CD4-positive, alpha-beta T cell treated with Interleukin-15 for 4 hours (primary cell): ENCODE results near the gene TMPRSS2.

Experiments used
- DNase-seq: peaks from one replicate; pipeline ENCODE4 v3.0.0-alpha.2; 2020; ENCODE audit warnings: low spot score

Gene TMPRSS2

DNA sequence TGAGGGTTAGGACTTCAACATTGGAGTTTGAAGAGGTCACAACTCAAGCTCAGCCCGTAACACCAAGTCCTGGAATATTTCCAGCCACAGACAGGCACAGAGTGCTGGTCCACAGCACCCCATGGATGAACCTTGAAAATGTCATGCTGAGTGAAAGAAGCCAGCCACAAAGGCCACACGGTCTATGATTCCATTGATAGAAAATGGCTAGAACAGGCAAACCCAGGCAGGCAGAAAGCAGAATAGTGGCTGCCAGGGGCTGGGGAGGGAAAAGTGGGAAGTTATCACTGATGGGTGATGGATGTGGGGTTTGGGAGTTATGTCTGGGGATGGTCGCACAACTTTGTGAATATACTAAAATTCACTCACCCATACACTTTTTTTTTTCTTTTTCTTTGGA is 60.6 kb downstream of the TMPRSS2 start:
- DNase-seq, result no peak

DNA sequence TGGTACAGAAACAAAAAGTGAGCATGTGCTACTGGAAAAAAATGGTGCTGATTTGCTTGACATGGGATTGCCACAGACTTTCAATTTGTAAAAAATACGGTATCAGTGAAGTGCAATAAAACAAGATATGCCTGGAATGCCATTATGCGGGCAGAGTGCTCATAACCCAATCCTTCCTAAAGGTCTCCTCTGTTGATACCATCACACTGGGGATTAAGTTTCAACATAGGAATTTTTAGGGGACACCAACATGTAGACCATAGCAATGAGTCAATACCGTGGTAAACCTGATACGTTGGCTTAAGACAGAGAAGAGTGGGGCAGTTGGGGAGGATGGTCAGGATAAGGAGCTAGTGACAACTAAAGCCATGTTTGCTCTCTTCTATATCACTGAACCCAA is 61.4 kb downstream of the TMPRSS2 start:
- no peak for DNase-seq

DNA sequence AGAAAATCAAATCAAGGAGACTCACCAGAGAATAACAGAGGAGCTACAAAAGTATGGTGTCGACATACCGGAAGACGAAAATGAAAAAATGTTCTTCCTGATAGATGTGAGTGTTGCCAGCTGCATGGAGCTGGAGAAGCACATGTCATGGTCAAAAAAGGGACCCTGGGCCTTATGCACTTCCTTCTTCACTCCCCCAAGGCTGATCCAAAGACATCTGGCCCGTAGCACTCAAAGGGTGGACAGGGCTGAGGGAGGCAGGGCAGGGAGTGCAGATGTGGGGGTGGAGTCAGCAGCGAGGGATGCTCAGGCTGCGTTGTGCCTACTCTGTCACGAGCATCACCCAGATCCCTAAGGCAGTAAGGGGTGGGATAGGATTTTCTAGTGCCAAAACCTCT is 62.5 kb downstream of the TMPRSS2 start:
- no peak for DNase-seq

DNA sequence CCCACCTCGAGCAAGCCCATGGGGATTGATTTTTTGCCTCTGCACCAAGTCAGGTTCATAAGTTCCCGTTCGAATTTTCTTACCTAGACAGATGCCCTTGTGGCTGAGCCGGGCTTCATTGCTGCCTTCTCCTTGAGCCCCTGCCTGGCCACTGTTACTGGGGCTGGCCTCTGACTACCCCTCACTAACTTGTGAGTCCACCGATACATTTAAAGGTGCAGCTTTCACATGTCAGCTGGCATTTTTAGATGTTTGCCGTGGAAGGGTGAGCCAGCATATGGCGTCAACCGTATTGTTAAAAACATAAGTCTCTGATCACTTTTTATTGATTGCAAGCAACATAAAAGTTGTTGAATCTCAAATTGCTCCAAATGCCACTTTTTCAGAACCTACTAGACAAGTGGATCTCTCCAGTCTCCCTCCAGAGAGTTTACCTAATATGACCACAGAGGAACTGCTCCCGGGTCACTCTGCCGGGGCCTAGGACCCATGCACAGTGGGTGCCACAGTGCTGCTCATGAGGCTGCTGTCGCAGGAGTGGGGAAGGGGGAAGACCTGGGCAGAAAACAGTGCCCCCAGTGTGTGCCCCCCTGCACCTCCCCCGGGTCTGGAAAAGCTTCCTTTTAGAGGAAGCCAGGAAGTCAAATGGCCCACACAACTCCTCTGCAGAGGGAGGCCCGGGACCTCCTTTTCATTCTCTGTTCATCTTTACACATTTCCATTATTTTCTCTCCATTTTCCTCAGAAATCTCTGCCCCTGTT is 63.1 kb downstream of the TMPRSS2 start:
- no peak for DNase-seq

DNA sequence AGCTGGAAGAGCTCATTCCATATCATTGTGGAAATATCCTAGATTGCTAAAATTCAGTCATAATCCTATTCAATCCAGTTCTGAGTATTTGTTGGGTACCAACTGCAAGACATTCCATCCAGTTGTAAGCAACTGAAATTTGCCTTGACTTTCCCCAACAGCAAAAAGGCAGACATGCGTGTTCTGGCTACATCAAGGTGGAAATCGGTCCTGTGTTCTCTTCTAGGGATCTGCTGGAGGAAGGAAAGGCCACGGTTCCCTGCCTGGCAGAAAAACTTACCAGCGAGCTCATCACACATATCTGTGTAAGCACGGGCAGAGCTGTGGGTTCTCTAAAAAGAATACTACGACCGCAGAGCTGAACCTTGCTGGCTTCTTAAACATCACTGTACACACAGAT is 64.4 kb downstream of the TMPRSS2 start:
- DNase-seq, result no peak

DNA sequence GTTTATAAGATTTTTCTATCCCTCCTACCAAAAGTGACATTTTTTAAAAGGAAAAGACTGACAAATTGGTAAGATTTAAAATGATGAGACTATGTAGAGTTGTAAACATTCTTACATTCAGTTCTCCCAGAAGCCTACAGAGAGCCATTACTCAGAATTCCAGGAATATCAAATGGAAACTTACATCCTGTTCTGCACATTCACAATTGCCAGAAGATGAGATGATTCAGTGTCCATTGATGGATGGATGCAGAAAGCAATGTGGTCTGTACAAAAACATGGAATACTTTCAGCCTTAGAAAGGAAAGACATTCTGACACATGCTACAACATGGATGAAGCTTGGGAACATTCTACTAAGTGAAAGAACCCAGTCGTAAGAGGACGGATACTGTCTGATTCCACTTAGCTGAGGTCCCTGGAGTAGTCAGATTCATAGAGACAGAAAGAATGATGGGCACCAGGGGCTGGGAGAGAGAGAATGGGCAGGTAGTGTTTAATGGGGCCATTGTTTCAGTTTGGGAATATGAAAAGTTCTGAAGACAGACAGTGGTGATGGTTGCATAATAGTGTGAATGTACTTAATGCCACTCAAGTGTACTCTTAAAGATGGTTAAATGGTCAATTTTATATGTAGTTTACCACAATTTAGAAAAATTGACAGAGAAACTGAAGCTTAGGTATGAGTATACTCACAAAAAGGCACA is 65.3 kb downstream of the TMPRSS2 start:
- DNase-seq, result no peak

DNA sequence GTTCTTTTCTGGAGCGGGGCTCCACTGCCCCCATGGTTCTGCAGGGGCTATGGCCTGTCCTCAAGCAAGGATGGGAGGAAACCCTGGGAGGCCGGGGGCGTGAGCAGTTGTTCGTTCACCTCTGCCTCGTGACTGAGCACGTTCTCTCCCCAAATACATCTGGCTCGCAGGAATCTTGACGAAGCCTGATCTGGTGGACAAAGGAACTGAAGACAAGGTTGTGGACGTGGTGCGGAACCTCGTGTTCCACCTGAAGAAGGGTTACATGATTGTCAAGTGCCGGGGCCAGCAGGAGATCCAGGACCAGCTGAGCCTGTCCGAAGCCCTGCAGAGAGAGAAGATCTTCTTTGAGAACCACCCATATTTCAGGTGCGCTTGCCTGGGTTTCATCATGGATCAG is 66.4 kb downstream of the TMPRSS2 start:
- no peak for DNase-seq

DNA sequence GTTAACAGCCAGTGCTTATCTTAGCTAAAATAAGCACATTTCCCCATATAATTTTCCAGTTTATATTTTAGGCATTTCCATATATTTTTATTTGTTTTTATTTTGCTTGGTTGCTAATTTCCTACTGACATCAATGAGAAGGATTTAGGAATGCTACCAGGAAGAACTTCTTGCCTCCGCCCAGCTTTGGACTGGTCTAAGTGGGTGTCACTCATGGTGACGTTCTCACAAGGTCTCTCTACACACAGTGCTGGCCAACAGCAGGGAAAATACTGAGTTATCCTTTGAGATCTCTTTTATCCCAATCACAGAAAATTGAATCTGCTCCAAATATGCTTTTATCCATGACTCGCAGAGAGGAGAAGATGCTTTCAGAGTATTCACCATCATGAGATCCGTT is 68.7 kb downstream of the TMPRSS2 start:
- DNase-seq, result no peak

DNA sequence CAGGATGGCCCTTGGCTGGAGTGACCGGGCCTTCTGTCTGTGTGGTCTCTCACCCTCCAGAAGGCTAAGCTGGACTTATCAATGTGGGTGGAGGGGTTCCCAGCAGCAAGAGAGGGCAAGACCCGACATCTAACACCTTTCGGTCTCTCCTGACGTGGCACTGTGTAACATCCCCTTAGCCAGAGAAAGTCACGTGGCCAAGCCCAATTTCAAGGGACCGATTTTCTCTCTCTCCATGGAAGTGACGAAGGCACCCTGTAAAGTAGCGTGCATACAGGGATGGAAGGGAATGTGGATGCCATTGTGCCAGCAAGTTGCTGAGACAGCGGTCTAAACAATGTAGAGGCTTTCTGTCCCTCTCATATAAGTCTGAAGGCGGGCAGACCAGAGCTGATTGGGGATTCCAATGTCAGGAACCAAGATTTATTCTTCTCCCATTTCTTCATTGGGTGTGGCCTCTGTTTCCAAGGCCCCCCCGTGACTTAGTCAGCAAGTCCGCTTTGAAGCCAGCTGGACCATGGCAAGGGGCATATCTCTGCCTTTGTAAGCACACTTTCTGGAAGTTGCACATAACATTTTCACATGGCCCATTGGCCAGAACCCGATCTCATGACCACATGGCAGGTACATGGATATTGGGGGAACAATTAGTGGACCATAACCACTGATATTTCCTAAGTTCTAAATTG is 69.4 kb downstream of the TMPRSS2 start:
- no peak for DNase-seq

DNA sequence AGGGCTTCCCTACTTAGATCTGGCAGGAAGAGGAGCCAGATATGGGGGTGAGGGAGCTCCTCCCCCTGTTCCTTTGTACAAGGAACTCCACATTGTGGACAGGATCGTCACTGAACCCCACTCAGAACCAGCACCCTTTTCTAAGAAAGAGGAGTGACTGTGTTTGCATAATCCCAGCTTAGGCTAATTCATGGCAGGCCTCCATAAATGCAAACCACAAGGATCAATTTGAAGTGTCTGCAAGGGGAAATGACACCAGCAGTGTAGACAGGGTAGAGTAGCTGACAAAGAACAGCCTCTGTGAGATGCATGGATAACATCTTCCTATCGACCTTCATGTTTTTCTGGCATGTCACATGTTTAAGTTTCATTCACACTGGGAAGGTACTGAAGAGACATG is 70.2 kb downstream of the TMPRSS2 start:
- DNase-seq, result no peak

DNA sequence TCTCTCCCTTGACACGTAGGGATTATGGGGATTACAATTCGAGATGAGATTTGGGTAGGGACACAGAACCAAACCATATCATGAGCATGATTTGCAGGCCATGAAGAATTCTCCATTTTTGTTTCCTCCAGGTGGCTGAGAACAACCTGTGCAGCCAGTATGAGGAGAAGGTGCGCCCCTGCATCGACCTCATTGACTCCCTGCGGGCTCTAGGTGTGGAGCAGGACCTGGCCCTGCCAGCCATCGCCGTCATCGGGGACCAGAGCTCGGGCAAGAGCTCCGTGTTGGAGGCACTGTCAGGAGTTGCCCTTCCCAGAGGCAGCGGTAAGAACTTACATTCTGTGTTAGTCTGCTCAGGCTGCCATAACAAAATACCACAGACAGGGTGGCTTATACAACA is 72.3 kb downstream of the TMPRSS2 start:
- no peak for DNase-seq

DNA sequence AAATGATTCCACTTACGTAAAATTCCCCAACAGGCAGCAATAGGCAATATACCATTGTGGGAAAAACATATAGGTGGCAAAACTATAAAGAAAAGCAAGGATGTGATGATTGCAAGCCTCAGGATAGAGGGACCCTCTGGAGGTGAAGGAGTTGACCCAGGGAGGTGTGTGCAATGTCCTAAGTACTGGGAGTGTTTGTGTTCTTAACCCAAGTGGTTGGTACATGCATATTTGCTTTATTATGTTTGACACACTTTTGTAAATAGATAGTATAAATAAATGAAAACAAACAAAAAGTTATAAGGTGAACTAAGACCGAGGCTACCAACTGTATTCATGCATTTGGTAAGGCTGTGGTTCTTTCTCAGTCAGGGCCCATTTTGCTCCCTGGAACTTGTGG is 74.4 kb downstream of the TMPRSS2 start:
- DNase-seq, result no peak

DNA sequence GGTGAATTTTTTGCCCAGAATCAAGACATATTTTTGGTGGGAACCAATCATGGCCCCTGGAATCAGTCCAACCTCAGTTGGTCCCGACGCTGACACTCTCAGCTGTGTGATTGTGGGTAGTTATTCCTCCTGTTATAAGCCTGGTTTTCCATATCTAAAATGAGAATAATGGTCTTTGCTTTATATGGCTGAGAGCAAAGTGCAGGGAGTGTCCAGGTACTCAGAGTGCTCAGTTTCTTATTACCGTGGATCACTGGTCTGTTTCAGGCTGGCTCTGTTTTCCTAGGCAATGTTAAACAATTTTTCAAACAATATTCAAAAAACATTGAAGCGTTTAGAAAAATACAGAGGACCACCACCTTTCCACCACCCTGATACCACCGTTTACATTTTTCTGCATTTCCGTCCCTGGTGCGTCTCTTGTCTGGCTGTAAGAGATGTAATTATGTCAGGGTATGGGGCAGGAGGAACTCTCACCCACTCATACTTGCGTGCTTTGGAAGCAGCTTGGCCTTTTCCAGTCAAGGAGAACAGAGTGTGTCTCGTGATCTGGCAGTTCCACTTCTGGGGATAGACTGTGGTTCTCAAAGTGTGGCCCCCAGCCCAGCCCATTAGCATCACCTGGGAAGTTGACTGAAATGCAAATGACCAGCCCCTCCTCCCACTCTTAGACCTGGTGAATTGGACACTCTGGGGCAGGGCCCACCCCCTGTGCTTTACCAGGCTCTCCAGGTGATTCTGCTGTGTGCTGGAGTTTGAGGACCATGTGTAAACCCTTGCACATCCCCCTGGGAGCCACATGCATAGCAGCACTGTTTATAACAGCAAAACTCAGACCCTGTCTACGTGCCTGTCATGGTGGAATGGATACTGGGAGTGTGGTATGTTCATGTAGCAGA is 75.1 kb downstream of the TMPRSS2 start:
- DNase-seq, result no peak

DNA sequence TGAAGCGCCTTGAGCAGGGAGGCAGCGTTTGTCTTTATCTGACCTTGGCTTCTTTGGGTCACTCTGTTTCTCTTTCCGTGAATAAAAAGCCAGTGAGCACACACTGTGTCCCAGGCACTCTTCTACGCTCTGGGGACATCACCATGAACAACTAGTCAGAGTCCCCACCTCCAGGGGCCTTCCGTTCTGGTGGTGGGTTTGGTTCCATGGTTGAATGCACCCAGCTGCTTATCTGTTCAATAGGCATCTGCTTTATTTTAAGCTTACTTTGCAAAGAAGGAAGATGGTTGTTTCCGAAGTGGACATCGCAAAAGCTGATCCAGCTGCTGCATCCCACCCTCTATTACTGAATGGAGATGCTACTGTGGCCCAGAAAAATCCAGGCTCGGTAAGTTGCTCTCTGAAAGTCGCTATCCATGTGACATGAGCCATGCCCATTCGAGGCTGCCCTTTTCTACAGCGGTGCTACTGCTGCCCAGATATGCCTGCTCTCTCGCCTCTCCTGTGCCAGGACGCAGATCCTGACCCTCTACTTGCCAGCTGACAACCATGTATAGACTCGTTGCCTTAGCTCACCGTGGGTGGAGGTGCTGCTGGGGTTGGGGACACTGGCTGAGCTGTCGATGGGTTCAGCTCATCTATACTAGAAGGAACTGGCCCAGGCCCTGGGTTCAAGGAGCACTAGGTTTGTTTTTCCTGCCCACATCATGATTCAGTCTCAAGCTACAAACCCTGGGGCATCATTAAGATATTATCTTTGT is 76.0 kb downstream of the TMPRSS2 start:
- no peak for DNase-seq

DNA sequence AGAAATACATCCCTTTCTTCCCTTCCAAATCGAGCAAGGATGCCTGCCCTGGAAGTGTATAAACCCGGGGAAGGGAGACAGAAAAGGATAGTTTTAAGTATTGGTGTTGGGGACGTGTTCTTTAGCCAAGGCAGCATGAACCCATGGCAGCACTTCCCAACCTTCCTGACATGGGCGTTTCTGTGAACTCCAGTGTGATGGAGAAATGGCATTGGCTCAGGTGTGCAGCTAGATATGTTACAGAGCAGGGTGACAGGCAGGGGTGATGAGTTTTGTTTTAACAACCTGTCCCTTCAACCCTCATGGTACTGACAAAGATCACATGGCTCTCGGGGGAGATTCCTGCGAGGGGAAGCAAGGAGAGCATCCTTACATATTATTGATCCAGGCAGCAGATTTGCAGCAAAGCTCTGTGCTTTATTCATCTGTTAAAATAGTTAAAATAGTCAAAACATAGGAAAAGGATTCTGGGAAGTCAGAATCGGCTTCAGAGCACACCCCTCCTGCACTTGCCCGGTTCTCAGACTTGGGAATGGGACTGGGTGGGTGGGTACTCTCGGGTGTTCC is 78.0 kb downstream of the TMPRSS2 start:
- no peak for DNase-seq

DNA sequence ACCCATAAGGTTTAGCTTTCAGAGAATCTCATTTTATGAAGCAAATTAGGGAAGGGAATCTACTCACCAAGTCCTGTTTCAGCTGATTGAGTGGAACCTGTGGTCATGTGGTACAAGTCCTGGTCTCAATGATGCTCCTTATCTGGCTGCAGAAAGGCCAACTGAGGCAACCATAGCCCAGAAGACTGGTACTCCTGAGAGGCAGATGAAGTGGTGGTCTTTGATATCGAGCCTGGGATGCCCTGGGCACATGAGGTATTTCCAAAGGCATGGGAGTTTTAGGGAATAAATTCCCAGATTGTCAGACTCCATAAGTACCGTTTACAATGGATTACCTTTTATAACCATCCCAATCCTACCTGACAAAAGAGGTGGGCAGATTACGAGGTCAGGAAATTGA is 78.7 kb downstream of the TMPRSS2 start:
- DNase-seq, result no peak

DNA sequence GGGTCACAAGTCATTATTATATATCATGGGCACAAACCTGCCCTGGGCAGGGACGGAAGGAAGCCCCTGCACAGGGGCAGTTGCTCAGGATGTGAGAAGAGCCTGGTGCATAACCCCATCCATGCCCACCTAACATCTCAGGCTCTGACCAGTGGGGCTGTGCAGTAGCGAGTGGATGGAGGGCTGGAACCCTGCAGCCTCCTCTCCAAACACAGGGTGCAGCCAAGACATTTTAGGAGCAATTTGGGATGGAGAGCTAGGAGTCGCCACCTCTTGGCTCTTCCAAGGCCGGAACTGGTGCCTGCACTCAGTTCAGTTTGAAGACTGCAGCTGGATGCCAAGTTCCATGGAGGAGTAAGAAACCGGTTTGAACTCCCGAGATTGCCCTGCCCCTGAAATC is 79.1 kb downstream of the TMPRSS2 start:
- DNase-seq, result no peak

DNA sequence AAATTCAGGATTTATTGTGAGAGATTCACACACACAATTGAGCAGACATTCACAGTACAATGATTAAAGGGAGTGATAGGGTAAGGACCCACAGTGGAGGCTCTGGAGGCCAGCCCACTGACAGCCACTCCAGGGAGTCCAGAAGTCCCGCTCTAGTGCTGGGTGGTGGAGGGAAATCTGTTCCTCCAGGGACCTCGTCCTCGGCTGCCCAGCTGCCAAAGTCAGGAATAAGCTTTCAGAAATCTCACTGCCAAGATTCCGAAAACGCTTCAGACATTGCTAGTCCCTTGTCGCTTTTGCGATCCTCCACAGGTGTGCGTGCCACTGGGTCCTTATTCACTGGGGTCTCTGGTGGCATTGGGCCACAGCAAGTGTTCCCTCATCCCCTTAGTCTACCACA is 79.6 kb downstream of the TMPRSS2 start:
- DNase-seq, result no peak

DNA sequence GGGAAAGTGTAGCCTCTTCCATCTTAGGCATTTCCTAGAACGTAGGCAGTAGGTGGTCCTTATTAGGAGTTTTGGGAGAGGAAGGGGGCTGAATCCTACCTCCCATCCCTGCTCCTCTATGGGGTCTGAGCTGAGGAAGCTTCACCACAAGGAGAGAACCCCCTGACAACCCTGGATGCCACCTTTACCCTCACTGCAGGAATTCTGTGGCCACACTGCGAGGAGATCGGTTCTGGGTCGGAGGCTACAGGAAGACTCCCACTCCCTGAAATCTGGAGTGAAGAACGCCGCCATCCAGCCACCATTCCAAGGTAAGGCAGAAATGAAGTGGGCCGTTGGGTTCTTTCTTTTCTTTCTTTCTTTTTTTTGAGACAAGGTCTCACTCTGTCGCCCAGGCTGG is 80.4 kb downstream of the TMPRSS2 start:
- DNase-seq, result no peak

DNA sequence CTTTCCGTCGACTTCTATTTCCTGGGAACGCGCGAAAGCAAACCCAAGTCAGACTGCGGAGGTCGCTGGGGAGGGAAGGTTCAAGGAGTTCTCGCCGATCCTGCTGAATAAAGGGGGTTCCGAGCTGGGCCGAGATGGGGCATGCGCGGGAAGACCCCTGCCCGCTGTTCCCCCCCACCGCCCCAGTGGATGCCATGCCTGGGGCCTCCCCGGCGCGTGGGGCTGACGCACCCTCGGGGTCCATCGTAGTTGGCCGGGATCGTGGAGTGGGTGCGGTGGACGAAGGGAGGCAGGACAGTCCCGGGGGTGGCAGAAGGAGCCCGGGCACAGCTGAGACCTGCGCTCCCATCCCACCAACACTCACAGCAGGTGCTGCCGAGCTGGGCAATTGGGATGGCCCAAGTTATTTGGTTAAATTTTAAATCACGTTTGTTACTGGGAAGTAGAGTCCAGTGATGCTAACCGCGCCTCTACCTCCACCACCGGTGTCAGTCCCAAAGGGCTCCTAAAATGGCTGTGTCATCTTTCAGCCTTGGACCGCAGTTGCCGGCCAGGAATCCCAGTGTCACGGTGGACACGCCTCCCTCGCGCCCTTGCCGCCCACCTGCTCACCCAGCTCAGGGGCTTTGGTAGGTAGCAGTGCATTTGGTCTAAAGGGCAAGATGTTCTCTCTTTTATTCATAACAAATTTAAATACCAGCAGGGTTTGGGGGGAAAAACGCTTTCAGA is 81.1 kb downstream of the TMPRSS2 start:
- no peak for DNase-seq
